DLD1 (cell line): ENCODE data around the gene CORIN.
"Not testable (repeated sequence)": the region's sequence is repeated elsewhere in the genome, so short reads cannot be mapped to it uniquely, and the experiment has no call there.

Source experiments
- in situ Hi-C: cut with HindIII; loops from 2 replicates; pipeline ENCODE4 v1.10.0; 2017; ENCODE audit warnings: low sequenced_read_pairs

Gene CORIN

GRCh38 chr4:47771020-47771419 is 66.8 kb downstream of the CORIN start:
- in situ Hi-C loops, result no loop called here

- in situ Hi-C loops, result not testable (repeated sequence)
These were observed 69.9 kb downstream of the CORIN start for GRCh38 chr4:47767956-47768355.

GRCh38 chr4:47763279-47763678 is 74.6 kb downstream of the CORIN start:
- in situ Hi-C loops, result no loop called here

- in situ Hi-C loops, result no loop called here
These were observed 75.2 kb downstream of the CORIN start for GRCh38 chr4:47762376-47763266.

- in situ Hi-C loops, result not testable (repeated sequence)
These were observed 84.6 kb downstream of the CORIN start for GRCh38 chr4:47753316-47753715.

GRCh38 chr4:47752214-47752613 is 85.7 kb downstream of the CORIN start:
- in situ Hi-C loops, result no loop called here

- in situ Hi-C loops, result no loop called here
These were observed 87.1 kb downstream of the CORIN start for GRCh38 chr4:47750788-47751187.

- in situ Hi-C loops, result no loop called here
These were observed 88.0 kb downstream of the CORIN start for GRCh38 chr4:47749858-47750257.

- in situ Hi-C loops, result no loop called here
These were observed 88.8 kb downstream of the CORIN start for GRCh38 chr4:47749060-47749459.

GRCh38 chr4:47747846-47748494 is 89.9 kb downstream of the CORIN start:
- in situ Hi-C loops, result no loop called here

- in situ Hi-C loops, result no loop called here
These were observed 90.7 kb downstream of the CORIN start for GRCh38 chr4:47747211-47747610.

- in situ Hi-C loops, result no loop called here
These were observed 91.7 kb downstream of the CORIN start for GRCh38 chr4:47746122-47746521.

GRCh38 chr4:47744843-47745382 is 93.0 kb downstream of the CORIN start:
- in situ Hi-C loops, result no loop called here

- in situ Hi-C loops, result no loop called here
These were observed 93.6 kb downstream of the CORIN start for GRCh38 chr4:47744253-47744652.

- in situ Hi-C loops, result no loop called here
These were observed 96.7 kb downstream of the CORIN start for GRCh38 chr4:47741200-47741599.

GRCh38 chr4:47737326-47737725 is 100.5 kb downstream of the CORIN start:
- in situ Hi-C loops, result no loop called here

- in situ Hi-C loops, result no loop called here
These were observed 101.3 kb downstream of the CORIN start for GRCh38 chr4:47736555-47736954.

GRCh38 chr4:47736146-47736545 is 101.7 kb downstream of the CORIN start:
- in situ Hi-C loops, result no loop called here

GRCh38 chr4:47733302-47734175 is 104.3 kb downstream of the CORIN start:
- in situ Hi-C loops, result no loop called here

- in situ Hi-C loops, result no loop called here
These were observed 106.7 kb downstream of the CORIN start for GRCh38 chr4:47731182-47731581.

GRCh38 chr4:47729131-47729680 is 108.7 kb downstream of the CORIN start:
- in situ Hi-C loops, result no loop called here
